Peyer's patch (tissue), 4 donors: Measurements from ENCODE around the gene HRH1.

Experiments
- CTCF ChIP-seq, 6 experiments: fragments of 450-650 bp in 4 of 6; fragments of 200-600 bp in 2 of 6; sonication (generic) in 1 of 6; IDR thresholded peaks; one replicate each; pipeline ENCODE4 v1.5.1; 2017 to 2019; ENCODE audit warnings: antibody characterized with exemption in 6 of 6, mild to moderate bottlenecking in 3 of 6, moderate library complexity in 1 of 6
- POLR2A ChIP-seq, 2 donors: fragments of 450-650 bp; IDR thresholded peaks; one replicate each; pipeline ENCODE4 v1.5.1; 2017; ENCODE audit warnings: antibody characterized with exemption in 2 of 2, mild to moderate bottlenecking in 2 of 2, moderate library complexity in 2 of 2

GRCh38 chr3:11224870-11225229 lies 70.6 kb downstream of the HRH1 start:
- TF ChIP-seq CTCF (IDR thresholded peaks at IDR 0.05) = no peak
- TF ChIP-seq POLR2A (IDR thresholded peaks at IDR 0.05) = no peak
